H1 (cell line): ENCODE measurements around the gene PLA2G4F. TPM values are rescaled to one million over a fixed set of nuclear protein-coding genes. Genes with fewer than 3 reads are reported as not detected.

Source experiments
- ATF3 ChIP-seq: IDR thresholded peaks from 2 replicates; pipeline ENCODE4 v1.6.1; 2011; ENCODE audit warnings: low read depth, mild to moderate bottlenecking, low read length; ENCODE audit not compliant: insufficient read depth
- FOSL1 ChIP-seq: IDR thresholded peaks from 2 replicates; pipeline ENCODE4 v1.6.1; 2011; ENCODE audit warnings: mild to moderate bottlenecking, low read depth, low read length, moderate library complexity; ENCODE audit not compliant: insufficient read depth
- RAD21 ChIP-seq, 2 experiments: IDR thresholded peaks in 1 of 2; conservative IDR thresholded peaks in 1 of 2; 2 replicates each; pipeline ENCODE4 v1.6.1; 2011; ENCODE audit warnings: low read depth in 2 of 2, low read length in 2 of 2, improper control_type of control experiment in 1 of 2, inconsistent platforms in 1 of 2, mild to moderate bottlenecking in 1 of 2, moderate library complexity in 1 of 2
- RXRA ChIP-seq: IDR thresholded peaks from 2 replicates; pipeline ENCODE4 v1.6.1; 2011; ENCODE audit warnings: low read depth, mild to moderate bottlenecking, low read length, moderate library complexity; ENCODE audit not compliant: insufficient read depth
- polyA plus RNA-seq, 7 experiments: library from polyadenylated mRNA; depleted of rRNA in 3 of 7; stranded (reverse) in 5 of 7; unstranded in 2 of 7; fragments of >200 nt in 5 of 7; fragments of 200-250 nt in 2 of 7; gene quantifications; 1 replicate in 5 of 7; 2 replicates in 1 of 7; 4 replicates in 1 of 7; pipeline versions ENCODE4 v1.2.1 to v1.2.3, GENCODE V29; 2011 to 2013; ENCODE audit warnings: missing spikeins in 2 of 7, mixed read lengths in 2 of 7
- total RNA-seq: library from RNA; stranded (reverse); fragmentation: NEBNext Ultra II Directional; extraction: Animal tissue kit (Norgen Biotek cat#: 25700); gene quantifications from 2 replicates; pipeline ENCODE4 v1.2.1, GENCODE V29; 2021

PLA2G4F gene
- total and polyA plus RNA-seq, 2 of the 8 experiments (the other 6 are each of a cell fraction or from before 2014, with no cell fraction given), result not detected

- no peak for TF ChIP-seq FOSL1
- no peak for TF ChIP-seq RXRA
- TF ChIP-seq RAD21 (IDR thresholded peaks at IDR 0.05 in 1 of 2, conservative IDR thresholded peaks at IDR 0.05 in 1 of 2; ENCODE audit: low read depth in 2 of 2, low read length in 2 of 2), result no peak
- TF ChIP-seq ATF3, result no peak
- TF ChIP-seq, all 59 proteins: peak for 0
Observed at GRCh38 chr15:42171795-42172194, 15.4 kb upstream of the PLA2G4F start (continued).
